IMR-90 (cell line): ENCODE results near the gene STK10. TPM values are rescaled to one million over a fixed set of nuclear protein-coding genes. Genes with fewer than 3 reads are reported as not detected.

Source experiments
- ATAC-seq: fragments of 200-7000 bp; cut with Tn5 transposase; 2 replicates; pipeline ENCODE4 v1.9.1; 2020; ENCODE audit warnings: low read depth, mild to moderate bottlenecking, moderate library complexity
- BruUV-seq: library from RNA; stranded (reverse); fragments of 400-500 nt; replicated peaks from 2 replicates; lab custom pipeline; 2021; lab: Mats Ljungman, UMichigan
- CTCF ChIA-PET: fragments of 300-600 bp; formaldehyde crosslinking; extraction: SDS; loops from one replicate; lab custom pipeline; 2021; ENCODE audit warnings: antibody characterized with exemption; lab: Yijun Ruan, JAX
- POLR2A ChIA-PET: fragments of 300-600 bp; sonication (Branson Sonifier 250); formaldehyde crosslinking; loops from one replicate; lab custom pipeline; 2022; ENCODE audit warnings: antibody characterized with exemption; ENCODE audit not compliant: unreplicated experiment; lab: Charles Lee
- DNase-seq: peaks from one replicate; pipeline ENCODE4 v3.0.0; 2013
- H2AFZ ChIP-seq: replicated peaks from 2 replicates; pipeline ENCODE3; 2013; ENCODE audit warnings: low read length, mild to moderate bottlenecking; ENCODE audit not compliant: poor library complexity
- H2AK5ac ChIP-seq: 2 replicates; pipeline ENCODE4 v1.6.1; 2013; ENCODE audit warnings: low read depth, low read length, inconsistent platforms
- H2AK9ac ChIP-seq: replicated peaks from 2 replicates; pipeline ENCODE3; 2013; ENCODE audit warnings: mild to moderate bottlenecking, low read depth, low read length, moderate library complexity; ENCODE audit not compliant: poor library complexity
- H2BK120ac ChIP-seq: 2 replicates; pipeline ENCODE4 v1.6.1; 2013; ENCODE audit warnings: low read depth, low read length, inconsistent platforms
- H2BK15ac ChIP-seq: 3 replicates; pipeline ENCODE4 v1.6.1; 2013; ENCODE audit warnings: low read depth, low read length, inconsistent platforms
- H2BK20ac ChIP-seq: 2 replicates; pipeline ENCODE4 v1.6.1; 2013; ENCODE audit warnings: low read depth, mild to moderate bottlenecking, inconsistent platforms, low read length, moderate library complexity
- H2BK5ac ChIP-seq: 2 replicates; pipeline ENCODE4 v1.6.1; 2013; ENCODE audit warnings: mild to moderate bottlenecking, low read depth, low read length, inconsistent platforms; ENCODE audit not compliant: poor library complexity, severe bottlenecking
- H3K14ac ChIP-seq: replicated peaks from 2 replicates; pipeline ENCODE4 v1.6.1; 2013; ENCODE audit warnings: low read depth, low read length, inconsistent platforms
- H3K18ac ChIP-seq: 2 replicates; pipeline ENCODE4 v1.6.1; 2013; ENCODE audit warnings: low read depth, low read length, control low read depth
- H3K23ac ChIP-seq: 2 replicates; pipeline ENCODE4 v1.6.1; 2013; ENCODE audit warnings: low read depth, low read length, inconsistent platforms
- H3K27ac ChIP-seq: 2 replicates; pipeline ENCODE4 v1.5.1; 2013; ENCODE audit warnings: mild to moderate bottlenecking, control low read depth, low read length; ENCODE audit not compliant: insufficient read depth
- H3K27me3 ChIP-seq: 2 replicates; pipeline ENCODE4 v1.6.1; 2013; ENCODE audit warnings: low read length; ENCODE audit not compliant: control insufficient read depth, insufficient read depth
- H3K36me3 ChIP-seq: 2 replicates; pipeline ENCODE4 v1.6.1; 2013; ENCODE audit warnings: low read length, mixed read lengths; ENCODE audit not compliant: control insufficient read depth, insufficient read depth
- H3K4ac ChIP-seq: 2 replicates; pipeline ENCODE4 v1.6.1; 2013; ENCODE audit warnings: low read depth, low read length, inconsistent platforms
- H3K4me1 ChIP-seq: 2 replicates; pipeline ENCODE4 v1.6.1; 2013; ENCODE audit warnings: low read length, mixed read lengths; ENCODE audit not compliant: control insufficient read depth, insufficient read depth
- H3K4me2 ChIP-seq: 2 replicates; pipeline ENCODE4 v1.6.1; 2013; ENCODE audit warnings: low read depth, mild to moderate bottlenecking, control low read depth, low read length, moderate library complexity
- H3K4me3 ChIP-seq: 2 replicates; pipeline ENCODE4 v1.5.1; 2013; ENCODE audit warnings: low read depth, mild to moderate bottlenecking, control low read depth, low read length, moderate library complexity; ENCODE audit not compliant: insufficient read depth
- H3K56ac ChIP-seq: 2 replicates; pipeline ENCODE4 v1.6.1; 2013; ENCODE audit warnings: low read length, inconsistent platforms; ENCODE audit not compliant: insufficient read depth; ENCODE audit errors: extremely low read depth
- H3K79me1 ChIP-seq, 2 experiments: 2 replicates each; pipeline ENCODE4 v1.6.1; 2013; ENCODE audit warnings: low read length in 2 of 2, inconsistent platforms in 1 of 2, low read depth in 1 of 2
- H3K9ac ChIP-seq: 2 replicates; pipeline ENCODE4 v1.6.1; 2013; ENCODE audit warnings: low read depth, low read length, control low read depth
- H3K9me1 ChIP-seq: 2 replicates; pipeline ENCODE4 v1.6.1; 2013; ENCODE audit warnings: low read length, inconsistent platforms; ENCODE audit not compliant: insufficient read depth
- H3K9me3 ChIP-seq: 2 replicates; pipeline ENCODE4 v1.6.1; 2013; ENCODE audit warnings: low read length; ENCODE audit not compliant: control insufficient read depth, insufficient read depth
- H4K20me1 ChIP-seq: 2 replicates; pipeline ENCODE4 v1.6.1; 2013; ENCODE audit warnings: low read length, inconsistent platforms; ENCODE audit not compliant: insufficient read depth
- H4K5ac ChIP-seq: 2 replicates; pipeline ENCODE4 v1.6.1; 2013; ENCODE audit warnings: mild to moderate bottlenecking, low read depth, low read length, control low read depth
- H4K8ac ChIP-seq, 2 experiments: 2 replicates each; pipeline ENCODE4 v1.6.1; 2013; ENCODE audit warnings: low read depth in 2 of 2, low read length in 2 of 2, control low read depth in 1 of 2, inconsistent platforms in 1 of 2
- H4K91ac ChIP-seq: 2 replicates; pipeline ENCODE4 v1.6.1; 2013; ENCODE audit warnings: low read depth, low read length, inconsistent platforms; ENCODE audit not compliant: insufficient read depth
- BHLHE40 ChIP-seq: fragments of 150-350 bp; IDR thresholded peaks from 2 replicates; pipeline ENCODE4 v1.6.1; 2016; ENCODE audit warnings: mild to moderate bottlenecking, low read depth, low read length
- CHD1 ChIP-seq: IDR thresholded peaks from 2 replicates; pipeline ENCODE4 v1.6.1; 2012; ENCODE audit warnings: low read depth, low read length, improper control_type of control experiment
- CTCF ChIP-seq: conservative IDR thresholded peaks from 2 replicates; pipeline ENCODE4 v1.5.1; 2012; ENCODE audit warnings: mild to moderate bottlenecking, low read depth, low read length, improper control_type of control experiment
- ELK1 ChIP-seq: fragments of 150-350 bp; IDR thresholded peaks from 2 replicates; pipeline ENCODE4 v1.6.1; 2016; ENCODE audit warnings: low read depth, mild to moderate bottlenecking, low read length, moderate library complexity, borderline replicate concordance
- FOS ChIP-seq: fragments of 150-350 bp; IDR thresholded peaks from 2 replicates; pipeline ENCODE4 v1.6.1; 2016; ENCODE audit warnings: low read depth, low read length
- MAFK ChIP-seq: IDR thresholded peaks from 2 replicates; pipeline ENCODE4 v1.6.1; 2012; ENCODE audit warnings: low read depth, low read length, improper control_type of control experiment
- MAZ ChIP-seq: IDR thresholded peaks from 2 replicates; pipeline ENCODE4 v1.6.1; 2012; ENCODE audit warnings: low read depth, mild to moderate bottlenecking, low read length, improper control_type of control experiment, moderate library complexity, borderline replicate concordance
- MXI1 ChIP-seq: IDR thresholded peaks from 2 replicates; pipeline ENCODE4 v1.6.1; 2012; ENCODE audit warnings: low read depth, mild to moderate bottlenecking, low read length, moderate library complexity, borderline replicate concordance
- NFE2L2 ChIP-seq: fragments of 150-350 bp; IDR thresholded peaks from 2 replicates; pipeline ENCODE4 v1.6.1; 2016; ENCODE audit warnings: low read depth, mild to moderate bottlenecking, low read length
- POLR2A ChIP-seq: IDR thresholded peaks from 2 replicates; pipeline ENCODE4 v1.6.1; 2012; ENCODE audit warnings: mild to moderate bottlenecking, low read depth, low read length
- RAD21 ChIP-seq: IDR thresholded peaks from 2 replicates; pipeline ENCODE4 v1.6.1; 2012; ENCODE audit warnings: low read length, improper control_type of control experiment
- RCOR1 ChIP-seq: IDR thresholded peaks from 2 replicates; pipeline ENCODE4 v1.6.1; 2012; ENCODE audit warnings: mild to moderate bottlenecking, low read length, improper control_type of control experiment; ENCODE audit not compliant: insufficient replicate concordance
- RFX5 ChIP-seq: IDR thresholded peaks from 2 replicates; pipeline ENCODE4 v1.8.0; 2012; ENCODE audit warnings: low read depth, mild to moderate bottlenecking, low read length, moderate library complexity
- SMC3 ChIP-seq: fragments of 150-350 bp; IDR thresholded peaks from 2 replicates; pipeline ENCODE4 v1.6.1; 2016; ENCODE audit warnings: low read depth, mild to moderate bottlenecking, antibody characterized with exemption, low read length, moderate library complexity
- USF2 ChIP-seq: fragments of 150-350 bp; IDR thresholded peaks from 2 replicates; pipeline ENCODE4 v1.6.1; 2017; ENCODE audit warnings: mild to moderate bottlenecking, antibody characterized with exemption, low read length, low read depth
- WGBS, 2 experiments: methylation state at CpG; one replicate each; pipeline versions ENCODE4 v1.1.5 to v1.1.7; 2013; ENCODE audit warnings: missing lambda C conversion rate in 2 of 2; ENCODE audit not compliant: insufficient read length in 1 of 2; ENCODE audit errors: extremely low coverage in 2 of 2; 5-methylcytosine and 5-hydroxymethylcytosine counted together
- dilution Hi-C: fragments of 300-500 bp; cut with HindIII; formaldehyde crosslinking; loops from one replicate; pipeline ENCODE4 v1.14.3; 2018; ENCODE audit warnings: low sequenced_read_pairs; ENCODE audit not compliant: unreplicated experiment
- in situ Hi-C: fragments of 300-500 bp; cut with MboI; formaldehyde crosslinking; loops from 3 replicates; pipeline ENCODE4 v1.14.3; 2019; ENCODE audit warnings: low sequenced_read_pairs, inconsistent platforms, mixed read lengths
- intact Hi-C: fragments of 100-400 bp; cut with micrococcal nuclease; formaldehyde crosslinking; loops from 2 replicates; pipeline ENCODE4 v1.10.0; 2022
- polyA plus RNA-seq, 3 experiments: library from polyadenylated mRNA; depleted of rRNA; stranded (reverse); fragments of >200 nt; gene quantifications; 2 replicates each; pipeline ENCODE4 v1.2.3, GENCODE V29; 2012; ENCODE audit warnings: low replicate concordance in 1 of 3
- total RNA-seq: library from RNA; depleted of rRNA; stranded (reverse); fragments of >200 nt; gene quantifications from 2 replicates; pipeline ENCODE4 v1.2.3, GENCODE V29; 2012

The STK10 gene
- total and polyA plus RNA-seq, 2 of the 4 experiments (the other 2 are of a cell fraction), result 15.4 to 18.5 TPM

- 100% methylated on average over 3 of the region's 6 CpGs; no CpG with 5 or more reads in 1 of the 2 experiments for WGBS, 2 experiments
- H3K27ac ChIP-seq, result no peak overlapping the region
- no peak overlapping the region for H4K8ac ChIP-seq
- no peak overlapping the region for H3K14ac ChIP-seq
- H3K4me3 ChIP-seq, result no peak overlapping the region
- in situ Hi-C loops, result loop anchor here (25.0 kb wide), 1 partner anchor 770 kb away; the partner anchor contains the start of gene FGF18
- H2BK120ac ChIP-seq, result no peak overlapping the region
- no peak overlapping the region for H3K4me2 ChIP-seq
- H3K56ac ChIP-seq, result no peak overlapping the region
- H3K4ac ChIP-seq, result no peak overlapping the region
- H2AK5ac ChIP-seq, result no peak overlapping the region
- DNase-seq (no peak), ATAC-seq (no peak)
- peaks cover 2% of the 10 kb centered on the region for H3K36me3 ChIP-seq
- no peaks in the 10 kb centered on the region for H3K27me3 ChIP-seq
- dilution Hi-C loops, result no loop called here
- H2AK9ac ChIP-seq, result no peak overlapping the region
- no peak overlapping the region for H3K9ac ChIP-seq
- peaks cover 27% of the 10 kb centered on the region for H4K20me1 ChIP-seq
- no peak overlapping the region for H4K91ac ChIP-seq
- no peak overlapping the region for H4K5ac ChIP-seq
- H2AFZ ChIP-seq, result no peak overlapping the region
- POLR2A ChIA-PET, result interaction anchor here (0.6 kb wide), 2 partner anchors 9 to 226 kb away, joined by 5 to 6 read pairs; no protein-coding TSS in a partner anchor
- no TSS peak for BruUV-seq
- no peak overlapping the region for H2BK15ac ChIP-seq
- TF ChIP-seq MAZ (no peak), CHD1 (no peak), RFX5 (no peak), POLR2A (no peak), SMC3 (no peak), CTCF (no peak), NFE2L2 (no peak), MXI1 (no peak), RAD21 (no peak), USF2 (no peak), FOS (no peak), BHLHE40 (no peak), RCOR1 (no peak), ELK1 (no peak), MAFK (no peak)
- H2BK20ac ChIP-seq, result no peak overlapping the region
- H2BK5ac ChIP-seq, result no peak overlapping the region
- intact Hi-C loops, result no loop called here
- H3K23ac ChIP-seq, result no peak overlapping the region
- peaks cover 22% of the 10 kb centered on the region for H3K9me1 ChIP-seq
- peaks cover 12% of the 10 kb centered on the region for H3K4me1 ChIP-seq
- H3K79me1 ChIP-seq, result peaks cover 26 to 74% of the 10 kb centered on the region in 2 experiments
- no peak overlapping the region for H3K18ac ChIP-seq
- CTCF ChIA-PET, result no interaction called here
- no peaks in the 10 kb centered on the region for H3K9me3 ChIP-seq
Measured at GRCh38 chr5:172182291-172182690, 5.7 kb downstream of the STK10 start.
